HL-60 (cell line): Measurements from ENCODE around the gene RNF5.

Source experiments
- DNase-seq, 2 experiments: peaks; one replicate each; pipeline ENCODE4 v3.0.0-alpha.2; 2010 to 2020; ENCODE audit warnings: low read depth in 1 of 2, low spot score in 1 of 2
- H3K27ac ChIP-seq: fragments of 250-450 bp; sonication (Bioruptor Pico); replicated peaks from 2 replicates; pipeline ENCODE4 v1.5.1; 2020; ENCODE audit warnings: mild to moderate bottlenecking, moderate library complexity
- H3K27me3 ChIP-seq: fragments of 250-450 bp; sonication (Bioruptor Pico); 2 replicates; pipeline ENCODE4 v1.5.1; 2021; ENCODE audit warnings: mild to moderate bottlenecking, moderate library complexity; ENCODE audit not compliant: insufficient read depth, poor library complexity, severe bottlenecking
- H3K4me3 ChIP-seq: replicated peaks from 2 replicates; pipeline ENCODE4 v1.5.1; 2011; ENCODE audit warnings: mild to moderate bottlenecking, control low read depth, low read length; ENCODE audit not compliant: insufficient read depth
- CTCF ChIP-seq: IDR thresholded peaks from one replicate; pipeline ENCODE4 v1.5.1; 2011; ENCODE audit warnings: low read length, control low read depth, inconsistent platforms; ENCODE audit not compliant: insufficient read depth
- GABPA ChIP-seq: IDR thresholded peaks from 2 replicates; pipeline ENCODE4 v1.6.1; 2012; ENCODE audit warnings: low read depth
- POLR2AphosphoS5 ChIP-seq: IDR thresholded peaks from 2 replicates; pipeline ENCODE4 v1.6.1; 2012; ENCODE audit warnings: low read depth
- REST ChIP-seq: IDR thresholded peaks from 2 replicates; pipeline ENCODE4 v1.6.1; 2012; ENCODE audit warnings: low read depth; ENCODE audit not compliant: insufficient replicate concordance
- SPI1 ChIP-seq: IDR thresholded peaks from 2 replicates; pipeline ENCODE4 v1.6.1; 2012; ENCODE audit warnings: low read depth, mild to moderate bottlenecking, borderline replicate concordance

RNF5 gene

GRCh38 chr6:32168350-32168749 lies 9.9 kb upstream of the RNF5 start:
- H3K27ac ChIP-seq, result no peak overlapping the region
- DNase-seq, result no peak
- H3K27me3 ChIP-seq, result no peaks in the 10 kb centered on the region
- H3K4me3 ChIP-seq, result no peak overlapping the region
- TF ChIP-seq POLR2AphosphoS5 (no peak), REST (no peak), GABPA (no peak), SPI1 (no peak), CTCF (no peak)

DNA sequence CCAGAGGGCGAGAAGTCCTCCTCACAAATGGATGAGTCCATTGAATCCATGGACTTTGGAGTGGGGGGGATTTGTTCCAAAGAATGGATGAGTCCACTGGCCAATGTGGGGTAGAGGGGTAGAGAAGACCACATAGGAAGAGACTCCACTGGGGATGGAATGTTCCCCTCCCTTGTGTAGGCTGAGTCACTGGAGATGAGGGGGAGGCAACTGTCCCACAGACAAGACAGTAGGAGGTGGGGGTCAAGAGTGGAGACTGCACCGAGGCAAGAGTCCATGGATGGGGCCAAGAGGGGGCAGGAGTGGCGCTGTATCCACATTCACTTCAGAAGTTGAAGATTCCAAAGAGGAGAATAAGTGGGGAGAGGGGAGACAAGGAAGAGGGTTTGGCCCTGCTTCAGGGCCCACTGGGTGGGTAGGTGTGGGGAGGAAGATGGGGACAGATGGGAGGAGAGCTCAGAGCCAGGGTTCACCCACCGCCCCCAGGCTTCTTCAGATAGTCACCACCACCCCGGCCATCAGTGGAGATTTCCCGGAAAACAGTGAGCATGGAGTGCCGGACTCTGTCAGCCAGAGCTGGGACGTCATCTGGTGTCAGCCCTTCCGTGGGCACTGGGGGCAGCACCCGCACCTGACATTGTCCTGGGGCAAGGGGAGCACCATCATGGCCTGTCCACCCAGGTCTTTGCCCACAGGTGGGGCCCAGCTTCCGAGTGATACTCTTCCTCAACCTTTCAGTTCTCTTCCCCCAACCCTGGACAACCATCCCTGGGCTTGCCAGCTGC lies 9.2 kb upstream of the RNF5 start:
- H3K4me3 ChIP-seq, result no peak overlapping the region
- TF ChIP-seq POLR2AphosphoS5 (no peak), CTCF (no peak), GABPA (no peak), REST (no peak), SPI1 (no peak)
- H3K27ac ChIP-seq, result no peak overlapping the region
- DNase-seq, result no peak
- no peaks in the 10 kb centered on the region for H3K27me3 ChIP-seq

- Histone ChIP-seq H3K4me3 (no peak overlapping the region), H3K27me3 (no peaks in the 10 kb centered on the region), H3K27ac (no peak overlapping the region)
- no peak for TF ChIP-seq CTCF
- no peak for TF ChIP-seq REST
- no peak for TF ChIP-seq GABPA
- TF ChIP-seq SPI1, result no peak
- TF ChIP-seq POLR2AphosphoS5, result no peak
- no peak for DNase-seq
Measured at GRCh38 chr6:32170294-32170693, 7.9 kb upstream of the RNF5 start.
